ENCODE data around the gene CA11. TPM values are rescaled to one million over a fixed set of nuclear protein-coding genes. Genes with fewer than 3 reads are reported as not detected.

CA11 gene
- total and polyA plus RNA-seq, 11 donors, result 2.2 to 14.8 (median 5.8) TPM

DNA sequence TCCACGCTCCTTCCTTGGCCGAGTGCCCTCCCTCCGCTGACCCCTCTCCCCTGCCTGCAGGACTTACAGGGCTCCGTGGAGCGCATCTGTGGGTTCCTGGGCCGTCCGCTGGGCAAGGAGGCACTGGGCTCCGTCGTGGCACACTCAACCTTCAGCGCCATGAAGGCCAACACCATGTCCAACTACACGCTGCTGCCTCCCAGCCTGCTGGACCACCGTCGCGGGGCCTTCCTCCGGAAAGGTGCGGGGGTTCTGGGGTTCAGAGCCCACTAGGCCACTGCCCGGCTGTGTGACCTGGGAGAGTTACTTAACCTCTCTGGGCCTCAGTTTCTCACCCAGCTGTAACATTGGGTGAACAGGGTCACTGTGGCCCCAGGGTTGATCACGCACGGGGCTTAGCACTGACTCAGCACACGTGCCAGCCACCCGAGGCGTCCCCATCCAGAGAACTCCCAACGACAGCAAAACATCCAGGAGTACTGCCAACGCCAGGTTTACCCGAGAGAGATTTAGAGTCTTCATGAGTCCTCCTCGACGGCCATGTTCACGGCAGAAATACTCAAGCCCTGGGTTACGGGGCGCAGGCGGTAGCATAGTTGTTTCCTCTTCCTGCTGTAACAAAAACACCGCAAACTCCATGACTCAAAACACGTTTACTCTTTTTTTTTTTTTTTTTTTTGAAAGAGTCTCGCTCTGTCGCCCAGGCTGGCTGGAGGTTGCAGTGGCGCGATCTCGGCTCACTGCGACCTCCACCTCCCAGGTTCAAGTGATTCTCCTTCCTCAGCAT is 49.1 kb downstream of the CA11 start:
- H3K36me3 ChIP-seq, result no peaks in the 10 kb centered on the region
- no peak for TF ChIP-seq POLR2A (IDR thresholded peaks at IDR 0.05)
- TF ChIP-seq, protein P1, sequence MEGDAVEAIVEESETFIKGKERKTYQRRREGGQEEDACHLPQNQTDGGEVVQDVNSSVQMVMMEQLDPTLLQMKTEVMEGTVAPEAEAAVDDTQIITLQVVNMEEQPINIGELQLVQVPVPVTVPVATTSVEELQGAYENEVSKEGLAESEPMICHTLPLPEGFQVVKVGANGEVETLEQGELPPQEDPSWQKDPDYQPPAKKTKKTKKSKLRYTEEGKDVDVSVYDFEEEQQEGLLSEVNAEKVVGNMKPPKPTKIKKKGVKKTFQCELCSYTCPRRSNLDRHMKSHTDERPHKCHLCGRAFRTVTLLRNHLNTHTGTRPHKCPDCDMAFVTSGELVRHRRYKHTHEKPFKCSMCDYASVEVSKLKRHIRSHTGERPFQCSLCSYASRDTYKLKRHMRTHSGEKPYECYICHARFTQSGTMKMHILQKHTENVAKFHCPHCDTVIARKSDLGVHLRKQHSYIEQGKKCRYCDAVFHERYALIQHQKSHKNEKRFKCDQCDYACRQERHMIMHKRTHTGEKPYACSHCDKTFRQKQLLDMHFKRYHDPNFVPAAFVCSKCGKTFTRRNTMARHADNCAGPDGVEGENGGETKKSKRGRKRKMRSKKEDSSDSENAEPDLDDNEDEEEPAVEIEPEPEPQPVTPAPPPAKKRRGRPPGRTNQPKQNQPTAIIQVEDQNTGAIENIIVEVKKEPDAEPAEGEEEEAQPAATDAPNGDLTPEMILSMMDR (IDR thresholded peaks at IDR 0.05), result no peak
- H3K4me1 ChIP-seq, result no peaks in the 10 kb centered on the region
- DNase-seq (no peak), ATAC-seq (no peak)
- H3K4me3 ChIP-seq, result peak overlapping the region in 1 of 12 donors; percentile 3
- WGBS, 4 donors, result 78 to 84% (median 80%) methylated on average over 34 to 39 of the region's 39 CpGs
- intact Hi-C loops (cut with DNase I), result no loop called here
- H3K27ac ChIP-seq, result no peak overlapping the region
- peaks cover 0 to 12% (median 0%) of the 10 kb centered on the region in 9 donors for H3K27me3 ChIP-seq
- no peaks in the 10 kb centered on the region for H3K9me3 ChIP-seq

DNA sequence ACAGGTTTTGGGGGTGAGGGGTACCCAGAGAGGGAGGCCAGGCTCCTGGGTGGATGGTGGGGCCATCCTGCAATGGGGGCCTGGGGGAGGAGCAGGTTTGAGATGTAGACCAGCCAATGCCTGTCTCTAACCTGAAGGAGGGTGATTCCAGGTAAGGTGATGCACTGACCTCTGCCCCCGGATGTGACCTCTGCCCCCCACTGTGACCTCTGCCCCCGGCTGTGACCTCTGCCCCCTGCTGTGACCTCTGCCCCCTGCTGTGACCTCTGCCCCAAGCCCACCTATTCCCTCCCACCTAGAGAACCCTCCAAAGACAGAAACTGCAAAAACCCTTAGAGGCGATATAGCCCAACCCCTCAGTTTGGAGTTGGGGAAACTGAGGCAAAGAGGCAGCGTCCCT is 49.8 kb downstream of the CA11 start:
- no peak for ATAC-seq
- Histone ChIP-seq H3K4me1 (no peaks in the 10 kb centered on the region), H3K27ac (no peak overlapping the region), H3K36me3 (no peaks in the 10 kb centered on the region), H3K4me3 (no peak overlapping the region), H3K9me3 (no peaks in the 10 kb centered on the region), H3K27me3 (peaks cover 0 to 12% (median 0%) of the 10 kb centered on the region in 9 donors)
- DNase-seq, result no peak
- WGBS, 4 donors, result 84 to 89% (median 86%) methylated on average over 4 of the region's 4 CpGs
- TF ChIP-seq POLR2A (IDR thresholded peaks at IDR 0.05), result no peak
- TF ChIP-seq, protein P1 (IDR thresholded peaks at IDR 0.05), result no peak
- intact Hi-C loops (cut with DNase I), result no loop called here

DNA sequence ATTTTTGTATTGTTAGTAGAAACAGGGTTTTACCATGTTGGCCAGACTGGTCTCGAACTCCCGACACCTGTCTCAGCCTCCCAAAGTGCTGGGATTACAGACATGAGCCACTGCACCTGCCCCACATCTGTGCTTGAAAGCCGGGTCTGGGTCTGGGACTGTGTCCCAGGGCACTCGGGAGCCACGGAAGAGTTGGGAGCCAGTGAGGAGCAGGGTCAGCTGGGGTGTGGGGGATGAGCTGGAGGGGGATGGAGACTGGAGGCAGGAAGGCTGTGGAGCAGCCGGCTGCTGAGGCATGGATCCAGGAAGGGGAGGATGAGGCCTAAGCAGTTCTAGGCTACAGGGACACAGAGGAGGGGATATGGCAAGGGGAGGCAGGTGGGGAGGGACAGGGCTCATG is 50.2 kb downstream of the CA11 start:
- no peak for TF ChIP-seq POLR2A (IDR thresholded peaks at IDR 0.05)
- TF ChIP-seq, protein P1 (IDR thresholded peaks at IDR 0.05), result no peak
- intact Hi-C loops (cut with DNase I), result no loop called here
- H3K27ac ChIP-seq, result no peak overlapping the region
- no peaks in the 10 kb centered on the region for H3K9me3 ChIP-seq
- H3K36me3 ChIP-seq, result no peaks in the 10 kb centered on the region
- ATAC-seq (peak in 1 of 4 donors; percentile 14), DNase-seq (no peak)
- H3K4me3 ChIP-seq, result no peak overlapping the region
- H3K27me3 ChIP-seq, result peaks cover 0 to 12% (median 0%) of the 10 kb centered on the region in 9 donors
- 66 to 72% (median 67%) methylated on average over 6 of the region's 6 CpGs for WGBS, 4 donors
- no peaks in the 10 kb centered on the region for H3K4me1 ChIP-seq

DNA sequence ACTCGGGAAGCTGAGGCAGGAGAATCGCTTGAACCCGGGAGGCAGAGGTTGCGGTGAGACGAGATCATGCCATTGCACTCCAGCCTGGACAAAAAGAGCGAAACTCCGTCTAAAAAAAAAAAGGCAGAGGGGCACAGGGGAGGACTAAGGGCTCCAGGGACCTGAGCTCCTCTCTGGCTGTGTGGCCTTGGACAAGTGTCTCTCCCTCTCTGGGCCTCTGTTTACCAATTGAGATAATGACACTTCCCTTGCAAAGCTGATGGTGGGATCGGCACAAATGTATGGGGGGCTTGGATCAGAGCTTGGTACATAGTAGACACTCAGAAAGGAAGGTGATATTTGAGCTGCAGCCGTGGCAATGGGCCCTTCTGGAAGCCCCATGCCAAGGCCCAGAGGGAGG is 50.8 kb downstream of the CA11 start:
- intact Hi-C loops (cut with DNase I), result no loop called here
- TF ChIP-seq, protein P1 (IDR thresholded peaks at IDR 0.05), result no peak
- H3K4me3 ChIP-seq, result no peak overlapping the region
- ATAC-seq (no peak), DNase-seq (no peak)
- H3K9me3 ChIP-seq, result no peaks in the 10 kb centered on the region
- peaks cover 0 to 12% (median 0%) of the 10 kb centered on the region in 9 donors for H3K27me3 ChIP-seq
- no peak overlapping the region for H3K27ac ChIP-seq
- 85 to 90% (median 89%) methylated on average over 9 of the region's 9 CpGs for WGBS, 4 donors
- H3K4me1 ChIP-seq, result no peaks in the 10 kb centered on the region
- no peaks in the 10 kb centered on the region for H3K36me3 ChIP-seq

Data from heart left ventricle (tissue), 16 donors.